Mesenchymal stem cell (in vitro differentiated cells and primary cell): ENCODE measurements around the gene TBCK.
A peak's percentile ranks its signal among the peaks of the same experiment; 100 is the strongest.

Experiments
- DNase-seq: peaks from one replicate; pipeline ENCODE4 v3.0.0-alpha.2; 2013
- H2AFZ ChIP-seq: one replicate; pipeline ENCODE4 v1.6.1; 2013; ENCODE audit warnings: low read depth, mild to moderate bottlenecking, control low read depth, inconsistent platforms, low read length, moderate library complexity
- H2AK5ac ChIP-seq: 2 replicates; pipeline ENCODE4 v1.6.1; 2013; ENCODE audit warnings: low read length, moderate library complexity, mild to moderate bottlenecking, inconsistent platforms; ENCODE audit not compliant: severe bottlenecking
- H2BK120ac ChIP-seq: one replicate; pipeline ENCODE4 v1.6.1; 2013; ENCODE audit warnings: low read depth, mild to moderate bottlenecking, inconsistent platforms, low read length, moderate library complexity
- H2BK12ac ChIP-seq, 2 experiments: one replicate each; pipeline ENCODE4 v1.6.1; 2013; ENCODE audit warnings: inconsistent platforms in 2 of 2, low read length in 2 of 2, mild to moderate bottlenecking in 2 of 2, moderate library complexity in 2 of 2, control low read depth in 1 of 2
- H2BK15ac ChIP-seq: one replicate; pipeline ENCODE4 v1.6.1; 2013; ENCODE audit warnings: mild to moderate bottlenecking, low read depth, inconsistent platforms; ENCODE audit not compliant: poor library complexity, severe bottlenecking
- H2BK5ac ChIP-seq: 2 replicates; pipeline ENCODE4 v1.6.1; 2013; ENCODE audit warnings: low read depth, mild to moderate bottlenecking, low read length, control low read depth, inconsistent platforms; ENCODE audit not compliant: poor library complexity, severe bottlenecking
- H3K14ac ChIP-seq, 2 experiments: one replicate each; pipeline ENCODE4 v1.6.1; 2013; ENCODE audit warnings: inconsistent platforms in 2 of 2, low read length in 2 of 2, control low read depth in 1 of 2, mild to moderate bottlenecking in 1 of 2, moderate library complexity in 1 of 2
- H3K18ac ChIP-seq, 2 experiments: one replicate each; pipeline ENCODE4 v1.6.1; 2013; ENCODE audit warnings: inconsistent platforms in 2 of 2, low read length in 2 of 2, control low read depth in 1 of 2, low read depth in 1 of 2, mild to moderate bottlenecking in 1 of 2
- H3K23ac ChIP-seq, 2 experiments: one replicate each; pipeline ENCODE4 v1.6.1; 2013; ENCODE audit warnings: inconsistent platforms in 2 of 2, low read length in 2 of 2, mild to moderate bottlenecking in 2 of 2, moderate library complexity in 2 of 2, control low read depth in 1 of 2
- H3K27ac ChIP-seq: 2 replicates; pipeline ENCODE4 v1.5.1; 2013; ENCODE audit warnings: mild to moderate bottlenecking, moderate library complexity, low read length, control low read depth, inconsistent platforms; ENCODE audit not compliant: poor library complexity, severe bottlenecking
- H3K27me3 ChIP-seq, 2 experiments: 2 replicates each; pipeline versions ENCODE4 v1.6.1 to v1.7.0; 2013; ENCODE audit warnings: low read length in 2 of 2, mild to moderate bottlenecking in 2 of 2, moderate library complexity in 2 of 2, control low read depth in 1 of 2, inconsistent platforms in 1 of 2; ENCODE audit not compliant: control insufficient read depth in 1 of 2, insufficient read depth in 1 of 2
- H3K36me3 ChIP-seq, 2 experiments: 2 replicates each; pipeline versions ENCODE4 v1.6.1 to v1.7.0; 2013; ENCODE audit warnings: low read length in 2 of 2, control low read depth in 1 of 2, inconsistent platforms in 1 of 2, low read depth in 1 of 2, mild to moderate bottlenecking in 1 of 2; ENCODE audit not compliant: insufficient read depth in 2 of 2, control insufficient read depth in 1 of 2
- H3K4ac ChIP-seq, 2 experiments: one replicate each; pipeline ENCODE4 v1.6.1; 2013; ENCODE audit warnings: inconsistent platforms in 2 of 2, low read length in 2 of 2, mild to moderate bottlenecking in 2 of 2, moderate library complexity in 2 of 2, control low read depth in 1 of 2, low read depth in 1 of 2
- H3K4me1 ChIP-seq: 2 replicates; pipeline ENCODE4 v1.6.1; 2013; ENCODE audit warnings: low read depth, low read length, control low read depth; ENCODE audit not compliant: control insufficient read depth, insufficient read depth
- H3K4me2 ChIP-seq: 2 replicates; pipeline ENCODE4 v1.6.1; 2013; ENCODE audit warnings: low read length, mild to moderate bottlenecking, inconsistent platforms; ENCODE audit not compliant: poor library complexity, severe bottlenecking
- H3K4me3 ChIP-seq, 2 experiments: 2 replicates each; pipeline versions ENCODE4 v1.5.1 to v1.7.0; 2013; ENCODE audit warnings: low read length in 2 of 2, mild to moderate bottlenecking in 2 of 2, control low read depth in 1 of 2, low read depth in 1 of 2; ENCODE audit not compliant: insufficient read depth in 1 of 2
- H3K79me1 ChIP-seq: replicated peaks from 2 replicates; pipeline ENCODE4 v1.6.1; 2013; ENCODE audit warnings: mild to moderate bottlenecking, control low read depth, low read length, inconsistent platforms; ENCODE audit not compliant: poor library complexity, severe bottlenecking
- H3K9ac ChIP-seq: 2 replicates; pipeline ENCODE4 v1.7.0; 2013; ENCODE audit warnings: mild to moderate bottlenecking, low read length, moderate library complexity
- H3K9me3 ChIP-seq: 2 replicates; pipeline ENCODE4 v1.7.0; 2013; ENCODE audit warnings: mild to moderate bottlenecking, low read length; ENCODE audit not compliant: control insufficient read depth
- H4K8ac ChIP-seq: one replicate; pipeline ENCODE4 v1.6.1; 2013; ENCODE audit warnings: inconsistent platforms, mild to moderate bottlenecking, low read length, moderate library complexity
- H4K91ac ChIP-seq: one replicate; pipeline ENCODE4 v1.6.1; 2013; ENCODE audit warnings: mild to moderate bottlenecking, low read length, inconsistent platforms
- WGBS: methylation state at CpG from one replicate; pipeline ENCODE4 v1.1.7; 2013; ENCODE audit warnings: mixed read lengths; 5-methylcytosine and 5-hydroxymethylcytosine counted together

The TBCK gene

GRCh38 chr4:106334741-106335470 is 18.9 kb upstream of the TBCK start:
- DNase-seq: no peak
- no peak overlapping the region for H3K4me3 ChIP-seq
- no peak overlapping the region for H2BK12ac ChIP-seq
- no peak overlapping the region for H2BK120ac ChIP-seq
- peaks cover 4% of the 10 kb centered on the region for H3K9me3 ChIP-seq
- H3K9ac ChIP-seq: no peak overlapping the region
- H3K23ac ChIP-seq: no peak overlapping the region
- no peak overlapping the region for H2AFZ ChIP-seq
- peak overlapping the region; percentile 26 for H3K27ac ChIP-seq
- H4K91ac ChIP-seq: no peak overlapping the region
- H4K8ac ChIP-seq: no peak overlapping the region
- no peak overlapping the region for H3K18ac ChIP-seq
- H3K27me3 ChIP-seq: no peaks in the 10 kb centered on the region
- H3K36me3 ChIP-seq: peaks cover 12 to 97% of the 10 kb centered on the region in 2 experiments
- H3K79me1 ChIP-seq: peaks cover 15% of the 10 kb centered on the region
- no peak overlapping the region for H2BK15ac ChIP-seq
- H3K4ac ChIP-seq: no peak overlapping the region
- peaks cover 4% of the 10 kb centered on the region for H3K4me1 ChIP-seq
- H3K14ac ChIP-seq: no peak overlapping the region
- no peak overlapping the region for H2AK5ac ChIP-seq
- 91% methylated on average over 1 of the region's 1 CpG for WGBS
- no peak overlapping the region for H2BK5ac ChIP-seq
- H3K4me2 ChIP-seq: no peak overlapping the region

- H2AFZ ChIP-seq: no peak overlapping the region
- peaks cover 4% of the 10 kb centered on the region for H3K9me3 ChIP-seq
- H3K27ac ChIP-seq: no peak overlapping the region
- no peak overlapping the region for H3K14ac ChIP-seq
- H2BK15ac ChIP-seq: no peak overlapping the region
- H3K4ac ChIP-seq: no peak overlapping the region
- no peaks in the 10 kb centered on the region for H3K27me3 ChIP-seq
- no peak for DNase-seq
- peaks cover 2 to 96% of the 10 kb centered on the region in 2 experiments for H3K36me3 ChIP-seq
- no peak overlapping the region for H3K23ac ChIP-seq
- H2AK5ac ChIP-seq: no peak overlapping the region
- 100% methylated on average over 1 of the region's 5 CpGs for WGBS
- H3K4me3 ChIP-seq: no peak overlapping the region
- H3K9ac ChIP-seq: no peak overlapping the region
- H4K91ac ChIP-seq: no peak overlapping the region
- H3K79me1 ChIP-seq: peaks cover 9% of the 10 kb centered on the region
- H2BK5ac ChIP-seq: no peak overlapping the region
- H3K4me1 ChIP-seq: peaks cover 4% of the 10 kb centered on the region
- no peak overlapping the region for H4K8ac ChIP-seq
- H2BK120ac ChIP-seq: no peak overlapping the region
- no peak overlapping the region for H3K18ac ChIP-seq
- no peak overlapping the region for H3K4me2 ChIP-seq
- no peak overlapping the region for H2BK12ac ChIP-seq
Measured at GRCh38 chr4:106333186-106333585, 17.2 kb upstream of the TBCK start.

- Histone ChIP-seq H3K27me3 (no peaks in the 10 kb centered on the region), H2AFZ (no peak overlapping the region), H3K4me2 (no peak overlapping the region), H4K91ac (no peak overlapping the region), H2BK5ac (no peak overlapping the region), H3K18ac (no peak overlapping the region), H3K36me3 (peaks cover 3 to 86% of the 10 kb centered on the region in 2 experiments), H2BK120ac (no peak overlapping the region), H3K14ac (no peak overlapping the region), H3K23ac (no peak overlapping the region), H3K9me3 (no peaks in the 10 kb centered on the region), H3K9ac (peak overlapping the region; percentile 69), H3K4me1 (peaks cover under 1% of the 10 kb centered on the region), H3K79me1 (peaks cover 7% of the 10 kb centered on the region), H2BK12ac (no peak overlapping the region), H2BK15ac (no peak overlapping the region), H3K27ac (no peak overlapping the region), H3K4me3 (no peak overlapping the region), H3K4ac (no peak overlapping the region), H4K8ac (no peak overlapping the region), H2AK5ac (no peak overlapping the region)
- DNase-seq: peak; percentile 62
- WGBS: no CpG with 5 or more reads among the region's 1 CpG
Measured at GRCh38 chr4:106329041-106329618, 13.1 kb upstream of the TBCK start.

- no peak overlapping the region for H2BK120ac ChIP-seq
- no peak for DNase-seq
- H3K4ac ChIP-seq: no peak overlapping the region
- no peak overlapping the region for H3K23ac ChIP-seq
- H2BK15ac ChIP-seq: no peak overlapping the region
- H3K4me1 ChIP-seq: peaks cover 3% of the 10 kb centered on the region
- no peak overlapping the region for H4K91ac ChIP-seq
- no peak overlapping the region for H3K27ac ChIP-seq
- H2BK12ac ChIP-seq: no peak overlapping the region
- no peak overlapping the region for H2BK5ac ChIP-seq
- no peak overlapping the region for H3K4me2 ChIP-seq
- H3K79me1 ChIP-seq: peaks cover 5% of the 10 kb centered on the region
- peaks cover 10 to 58% of the 10 kb centered on the region in 2 experiments for H3K36me3 ChIP-seq
- H3K4me3 ChIP-seq: no peak overlapping the region
- no peaks in the 10 kb centered on the region for H3K9me3 ChIP-seq
- H3K27me3 ChIP-seq: no peaks in the 10 kb centered on the region
- H3K18ac ChIP-seq: no peak overlapping the region
- no peak overlapping the region for H3K14ac ChIP-seq
- H4K8ac ChIP-seq: no peak overlapping the region
- H2AFZ ChIP-seq: no peak overlapping the region
- no peak overlapping the region for H3K9ac ChIP-seq
- H2AK5ac ChIP-seq: no peak overlapping the region
Measured at GRCh38 chr4:106325800-106326199, 9.8 kb upstream of the TBCK start.
